GM19025 (cell line): Measurements from ENCODE around the gene ATG9A.

Source experiments
- ATAC-seq: cut with Tn5 transposase; IDR thresholded peaks from one replicate; pipeline ENCODE4 v1.9.1; 2021; ENCODE audit warnings: mild to moderate bottlenecking, low read depth, moderate library complexity; ENCODE audit not compliant: unreplicated experiment

Gene ATG9A

GRCh38 chr2:219178377-219179175, 50.9 kb downstream of the ATG9A start:
- peak; percentile 9 for ATAC-seq

DNA sequence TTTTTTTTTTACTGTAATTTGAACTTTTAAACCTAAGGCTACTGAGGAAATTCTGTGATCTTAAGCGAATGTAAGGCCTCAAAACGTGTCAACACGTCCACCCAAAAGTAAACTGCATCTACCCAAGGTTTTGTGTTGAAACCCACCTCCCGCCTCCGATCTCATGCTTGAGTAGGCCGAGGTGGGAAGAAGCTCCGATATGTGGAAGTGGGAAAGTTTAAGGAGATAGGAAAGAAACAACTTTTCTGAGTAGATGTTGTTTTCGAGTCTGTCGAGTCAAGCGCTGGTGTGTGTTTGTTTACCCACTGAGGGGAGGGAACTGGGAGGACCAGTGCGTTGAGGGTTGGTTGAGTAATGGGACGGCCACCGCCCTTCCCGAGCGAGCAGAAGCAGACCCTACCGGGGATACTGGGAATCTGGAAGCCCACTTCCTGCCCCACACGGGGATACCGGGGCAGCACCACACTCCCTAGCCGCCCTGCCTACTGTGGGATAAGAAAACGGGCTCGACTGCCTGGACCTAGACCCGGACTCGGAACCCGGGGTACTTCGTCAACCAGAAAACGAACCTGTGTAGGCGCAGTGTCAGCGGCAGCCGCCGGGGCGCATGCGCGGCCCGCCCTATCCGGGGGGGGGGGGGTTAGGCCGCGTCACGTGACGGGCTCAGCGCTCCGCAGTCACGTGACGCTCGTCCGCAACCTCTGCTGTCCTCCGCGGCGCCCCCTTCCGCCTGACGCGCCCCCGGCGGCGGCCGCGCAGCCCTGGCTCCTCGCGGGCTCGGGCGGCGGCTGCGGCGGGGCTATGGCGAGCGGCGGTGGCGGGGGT, 51.7 kb downstream of the ATG9A start, which contains the start of gene RETREG2:
RETREG2 (plus strand) TSS at position 724 of the 825 bp plus-strand sequence; CDS start at position 802, 78 bp downstream.
- peak; percentile 44 for ATAC-seq

DNA sequence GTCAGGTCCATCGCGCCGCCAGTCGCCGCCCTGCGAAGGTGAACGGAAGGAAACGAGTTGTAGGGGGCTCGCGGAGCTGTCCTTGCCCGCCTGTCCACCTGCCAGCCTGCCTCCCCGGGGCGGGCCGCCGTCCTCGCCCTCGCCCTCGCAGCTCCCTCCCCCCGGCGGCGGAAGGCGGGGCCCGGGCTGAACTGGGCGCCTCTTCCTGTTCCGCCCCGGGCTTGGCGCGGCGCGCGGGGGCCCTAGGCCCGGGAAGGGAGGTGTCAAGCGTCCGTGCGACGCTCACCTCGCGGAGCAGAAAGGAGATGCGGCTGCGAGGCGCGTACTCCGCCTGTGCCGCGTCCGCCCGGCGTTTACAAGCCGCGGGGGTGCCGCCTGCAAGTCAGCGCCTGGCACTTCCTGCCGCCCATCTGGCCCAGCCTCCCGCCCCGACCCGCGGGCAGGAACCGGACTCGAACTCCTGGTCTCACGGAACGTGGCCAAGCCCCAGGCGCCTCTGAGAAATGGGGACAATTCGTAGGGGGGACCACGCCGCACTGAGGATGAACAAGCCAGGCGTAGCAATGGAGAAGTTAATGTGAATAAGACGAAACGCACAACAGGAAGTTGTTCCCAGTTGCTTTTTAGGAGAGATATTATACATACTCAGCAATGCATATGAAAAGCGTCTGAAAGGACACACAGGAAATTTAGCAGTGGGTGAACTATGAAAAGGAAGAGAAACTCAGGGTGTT, 52.5 kb downstream of the ATG9A start, which contains the start of gene CNPPD1:
CNPPD1 (minus strand) TSS at position 108 of the 734 bp plus-strand sequence; CDS start at position 11, 97 bp downstream.
- peak; percentile 62 for ATAC-seq

DNA sequence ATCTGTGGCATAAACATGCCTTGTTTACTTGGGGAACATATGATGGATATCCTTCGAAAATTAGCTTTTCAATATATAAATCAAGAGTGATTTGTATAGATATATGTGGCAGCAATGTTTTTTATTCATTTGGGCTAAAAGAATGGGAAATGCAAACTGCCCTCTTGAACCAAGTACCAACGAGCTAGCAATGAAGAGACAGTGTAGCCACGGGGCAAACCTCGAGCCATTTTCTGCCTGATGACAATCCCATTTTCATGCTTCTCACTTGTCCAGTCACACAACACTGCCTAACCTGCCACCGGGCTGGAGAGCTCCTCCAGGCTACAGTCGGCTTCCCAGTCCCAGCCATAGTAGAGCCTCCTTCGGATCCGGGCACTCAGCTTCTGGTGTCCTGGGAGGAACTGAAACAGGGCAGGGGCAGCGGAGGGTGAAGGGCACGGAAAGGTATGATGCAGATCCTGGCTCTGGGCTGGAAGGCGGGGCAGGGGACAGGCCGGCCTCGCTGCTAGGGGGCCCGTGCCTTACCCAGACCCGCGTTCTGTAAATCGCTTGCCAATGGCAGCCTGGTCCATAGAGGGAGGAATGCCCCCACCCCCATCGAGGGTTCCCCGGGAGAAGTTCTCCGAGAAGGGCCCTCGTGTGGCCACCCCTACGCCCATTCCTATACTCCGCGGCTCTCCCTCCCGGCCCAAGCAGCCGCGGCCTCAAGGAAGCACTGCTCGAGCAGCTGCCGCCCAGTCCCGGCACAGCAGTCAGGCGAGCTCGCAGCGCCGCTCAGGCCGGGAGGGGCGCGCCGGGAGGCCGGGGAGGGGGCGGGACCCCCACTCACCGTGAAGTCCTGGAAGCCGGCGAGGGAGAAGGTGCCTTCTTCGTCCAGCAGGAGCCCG, 53.3 kb downstream of the ATG9A start:
- ATAC-seq: peak; percentile 15

DNA sequence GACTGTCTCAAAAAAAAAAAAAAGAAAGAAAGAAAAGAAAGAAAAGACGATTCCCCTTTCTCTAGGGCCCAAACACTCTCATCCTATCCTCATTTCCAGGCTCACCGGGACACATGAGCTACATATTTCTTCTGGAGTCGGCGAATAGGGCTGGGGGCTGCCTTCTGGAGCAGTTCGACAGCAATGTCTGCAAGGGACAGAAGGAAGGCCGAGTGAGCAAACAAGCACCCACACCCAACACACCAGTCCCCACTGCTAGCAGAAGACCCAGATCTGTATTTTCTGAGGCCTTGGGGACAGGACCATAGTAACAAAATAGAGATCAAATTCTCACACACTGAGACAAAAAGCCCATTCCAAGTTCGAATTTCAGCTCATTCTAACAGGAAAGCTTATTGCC, 54.0 kb downstream of the ATG9A start:
- ATAC-seq: no peak

DNA sequence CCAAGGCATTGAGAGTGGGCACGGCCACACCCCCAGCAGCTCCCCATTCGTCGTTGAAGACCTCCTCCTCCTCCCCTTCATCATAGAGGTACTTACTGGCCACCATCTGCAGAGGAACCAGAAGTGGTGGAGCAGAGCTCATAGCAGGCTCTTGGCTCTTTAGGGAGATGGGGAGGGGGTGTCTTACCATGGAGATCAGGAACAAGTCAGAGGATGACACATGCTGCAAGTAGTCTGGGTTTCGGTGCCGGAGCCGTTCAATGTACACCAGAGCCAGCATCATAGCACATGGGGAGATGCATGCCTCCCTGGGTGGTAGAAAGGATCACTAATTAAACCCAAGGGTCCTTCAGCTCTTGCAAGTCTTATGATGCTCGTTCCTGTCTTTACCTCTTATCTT, 54.6 kb downstream of the ATG9A start:
- ATAC-seq: no peak

DNA sequence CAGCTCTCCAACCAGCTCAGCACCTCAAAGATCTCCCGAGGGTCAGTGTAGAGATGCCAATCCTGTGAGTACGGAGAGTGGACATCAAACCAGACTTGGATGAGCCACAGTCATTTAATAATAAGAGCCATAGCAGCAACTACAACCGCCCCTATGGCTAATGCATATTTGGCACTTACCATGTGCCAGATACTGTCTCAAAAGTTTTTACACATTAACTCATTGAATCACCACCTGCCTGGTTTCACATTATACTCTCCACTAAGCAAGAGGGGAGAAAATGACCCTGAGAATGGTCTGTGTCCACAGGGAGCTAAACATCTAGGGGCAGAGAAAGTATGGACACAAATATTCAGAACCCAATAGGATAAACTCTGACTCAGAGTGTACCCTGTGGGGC, 55.3 kb downstream of the ATG9A start:
- ATAC-seq: no peak

- ATAC-seq: no peak
These were observed 56.3 kb downstream of the ATG9A start for GRCh38 chr2:219173176-219173575.

DNA sequence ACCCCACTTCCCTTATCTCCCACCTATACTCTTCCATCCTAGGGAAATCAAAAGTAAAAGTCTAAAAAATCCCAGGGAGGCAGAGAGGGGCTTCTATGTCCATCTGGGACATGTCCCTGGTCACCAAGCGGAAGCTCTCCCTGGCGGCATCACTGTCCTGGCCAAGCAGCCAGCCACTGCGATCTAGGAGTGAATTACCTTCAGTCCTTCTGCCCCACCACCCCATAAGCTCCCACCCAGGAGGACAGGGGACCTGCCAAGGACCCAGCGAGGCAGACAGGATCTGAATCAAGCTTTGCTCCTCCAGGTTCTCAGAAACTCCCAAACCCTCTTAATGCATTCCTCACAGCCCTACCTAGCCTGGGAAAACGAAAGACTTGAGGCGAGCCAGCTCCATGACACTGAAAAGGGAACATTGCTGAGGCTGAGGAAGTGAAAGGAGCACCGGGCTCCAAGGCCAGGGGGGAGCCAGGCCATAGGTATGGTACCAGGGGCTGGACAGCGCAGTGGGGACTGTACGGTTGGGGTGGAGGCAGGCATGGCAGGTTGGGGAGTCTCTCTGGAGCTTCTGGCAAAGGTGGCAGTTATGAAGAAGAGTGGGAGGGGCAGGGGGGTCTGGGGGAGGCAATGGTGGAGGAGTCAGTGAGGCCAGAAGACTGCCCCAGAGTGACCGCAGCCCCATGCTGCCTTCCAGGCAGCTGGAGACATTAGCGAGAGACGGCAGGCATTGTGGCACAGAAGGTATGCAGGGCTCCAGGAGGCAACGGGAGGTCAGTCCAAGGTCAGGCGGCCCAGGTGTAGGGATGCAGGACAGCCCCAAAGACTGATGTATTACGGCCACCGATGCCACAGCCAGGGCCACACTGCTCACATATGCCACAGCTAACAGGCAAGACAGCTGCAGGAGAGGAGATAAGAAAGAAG, 56.9 kb downstream of the ATG9A start:
- ATAC-seq: no peak

DNA sequence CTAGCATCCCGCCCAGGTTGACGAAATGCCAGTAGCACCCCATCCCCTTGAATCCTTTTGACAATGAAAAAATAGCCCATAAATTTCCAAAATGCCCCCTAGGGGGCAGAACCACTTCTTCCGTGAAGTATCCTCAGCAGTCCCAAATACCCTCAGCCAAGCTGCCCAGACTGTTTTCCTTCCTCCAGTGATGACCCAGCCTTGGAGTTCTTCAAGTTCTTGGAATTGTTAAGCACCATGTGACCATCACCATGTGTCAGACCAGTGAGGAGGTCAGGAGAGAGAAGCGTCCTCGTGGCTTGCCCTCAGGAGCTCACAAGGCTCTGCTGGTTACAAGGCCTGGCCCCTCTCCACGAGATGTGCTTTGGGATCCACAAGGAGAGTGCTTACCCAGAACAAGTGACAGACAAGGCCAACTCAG, 58.2 kb downstream of the ATG9A start:
- ATAC-seq: no peak

DNA sequence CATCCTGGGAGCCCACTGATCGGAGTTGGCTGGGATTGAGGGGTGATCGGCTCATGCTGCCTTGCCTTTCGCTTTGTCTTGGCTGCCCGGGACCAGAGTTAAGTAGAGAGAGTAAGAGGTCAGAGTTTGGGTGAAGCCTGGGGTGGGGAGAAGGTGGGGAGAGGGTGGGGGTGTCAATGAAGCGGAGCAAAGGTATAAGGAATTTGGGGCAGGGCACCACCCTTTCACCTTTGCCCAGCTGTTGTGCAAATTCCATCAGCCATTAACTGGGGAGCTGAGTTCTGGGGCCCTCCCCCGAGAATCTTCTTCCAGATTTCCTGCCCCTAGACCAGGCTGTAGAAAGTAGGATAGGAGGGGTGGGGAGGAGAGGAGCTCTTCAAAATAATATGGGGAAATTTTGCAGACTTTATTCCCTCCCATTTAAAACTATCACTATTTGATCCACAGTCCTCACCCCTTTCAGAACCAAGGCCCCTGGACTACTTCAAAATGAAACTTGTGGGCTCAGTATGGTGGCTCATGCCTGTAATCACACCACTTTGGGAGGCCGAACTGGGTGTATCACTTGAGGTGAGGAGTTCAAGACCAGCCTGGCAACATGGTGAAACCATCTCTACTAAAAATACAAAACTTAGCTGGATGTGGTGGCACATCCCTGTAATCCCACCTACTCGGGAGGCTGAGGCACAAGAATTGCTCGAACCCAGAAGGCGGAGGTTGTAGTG, 59.3 kb downstream of the ATG9A start, which contains the start of gene SLC23A3:
SLC23A3 (minus strand) TSS at position 100 of the 725 bp plus-strand sequence; CDS start at position 55, 45 bp downstream.
- ATAC-seq: no peak
